MCF 10A (cell line): ENCODE measurements around the gene MAGIX. TPM values are rescaled to one million over a fixed set of nuclear protein-coding genes. Genes with fewer than 3 reads are reported as not detected.

ENCODE experiments used
- BruUV-seq: library from RNA; stranded (reverse); fragments of 400-500 nt; replicated peaks from 2 replicates; lab custom pipeline; 2021; lab: Mats Ljungman, UMichigan
- CTCF ChIA-PET: fragments of 300-600 bp; sonication (Branson Sonifier 250); formaldehyde crosslinking; extraction: SDS; loops from one replicate; lab custom pipeline; 2021; ENCODE audit warnings: antibody characterized with exemption, inconsistent platforms; lab: Yijun Ruan, JAX
- POLR2A ChIA-PET: fragments of 300-600, 350-650 bp; sonication (Branson Sonifier 250); formaldehyde crosslinking; extraction: SDS; loops from one replicate; lab custom pipeline; 2020; ENCODE audit warnings: antibody characterized with exemption, inconsistent platforms; lab: Yijun Ruan, JAX
- DNase-seq: peaks from one replicate; pipeline ENCODE4 v3.0.0-alpha.2; 2018; ENCODE audit not compliant: unreplicated experiment
- H3K27ac Mint-ChIP-seq: one replicate; pipeline ENCODE4 v1.8.0; 2022; ENCODE audit warnings: mild to moderate bottlenecking, low read depth, mixed read lengths; ENCODE audit not compliant: unreplicated experiment
- H3K27me3 Mint-ChIP-seq: one replicate; pipeline ENCODE4 v1.8.0; 2022; ENCODE audit warnings: mixed read lengths; ENCODE audit not compliant: insufficient read depth, unreplicated experiment
- H3K36me3 Mint-ChIP-seq: one replicate; pipeline ENCODE4 v1.8.0; 2022; ENCODE audit warnings: mild to moderate bottlenecking, moderate library complexity, mixed read lengths; ENCODE audit not compliant: insufficient read depth, unreplicated experiment
- H3K4me1 Mint-ChIP-seq: one replicate; pipeline ENCODE4 v1.8.0; 2022; ENCODE audit warnings: mixed read lengths; ENCODE audit not compliant: insufficient read depth, unreplicated experiment
- H3K4me3 Mint-ChIP-seq: one replicate; pipeline ENCODE4 v1.8.0; 2022; ENCODE audit warnings: mild to moderate bottlenecking, moderate library complexity, mixed read lengths; ENCODE audit not compliant: unreplicated experiment
- H3K9me3 Mint-ChIP-seq: one replicate; pipeline ENCODE4 v1.8.0; 2022; ENCODE audit warnings: mixed read lengths; ENCODE audit not compliant: unreplicated experiment
- CTCF ChIP-seq: fragments of 200-600 bp; IDR thresholded peaks from one replicate; pipeline ENCODE4 v1.8.0; 2022; ENCODE audit warnings: antibody characterized with exemption, mild to moderate bottlenecking; ENCODE audit not compliant: unreplicated experiment
- intact Hi-C: fragments of 100-400 bp; cut with micrococcal nuclease; formaldehyde crosslinking; loops from 2 replicates; pipeline ENCODE4 v1.14.1; 2022
- total RNA-seq: library from RNA; stranded (reverse); gene quantifications from 2 replicates; pipeline ENCODE4 v1.2.3, GENCODE V29; 2022

The MAGIX gene
- total RNA-seq, 1 experiment from 2014 or later: 0.84 TPM

- Mint-ChIP-seq H3K36me3 (peaks cover 5% of the 10 kb centered on the region), H3K27ac (no peak overlapping the region), H3K9me3 (no peaks in the 10 kb centered on the region), H3K4me1 (peaks cover 7% of the 10 kb centered on the region), H3K27me3 (no peaks in the 10 kb centered on the region), H3K4me3 (no peak overlapping the region)
- ChIA-PET CTCF (no interaction called here), POLR2A (no interaction called here)
- intact Hi-C loops: no loop called here
- DNase-seq: no peak
- BruUV-seq: no TSS peak
- TF ChIP-seq CTCF: no peak
These were observed 1.6 kb upstream of the MAGIX start for GRCh38 chrX:49160908-49161307.

GRCh38 chrX:49161632-49162031, 926 bp upstream of the MAGIX start:
- Mint-ChIP-seq H3K9me3 (no peaks in the 10 kb centered on the region), H3K4me3 (no peak overlapping the region), H3K27me3 (no peaks in the 10 kb centered on the region), H3K27ac (no peak overlapping the region), H3K36me3 (no peaks in the 10 kb centered on the region), H3K4me1 (peaks cover 7% of the 10 kb centered on the region)
- DNase-seq: no peak
- TF ChIP-seq CTCF: no peak
- POLR2A ChIA-PET: no interaction called here
- no TSS peak for BruUV-seq
- CTCF ChIA-PET: no interaction called here
- intact Hi-C loops: no loop called here

- Mint-ChIP-seq H3K4me3 (peak overlapping the region; percentile 68), H3K36me3 (no peaks in the 10 kb centered on the region), H3K27ac (peak overlapping the region; percentile 61), H3K4me1 (peaks cover 13% of the 10 kb centered on the region), H3K9me3 (no peaks in the 10 kb centered on the region), H3K27me3 (no peaks in the 10 kb centered on the region)
- intact Hi-C loops: no loop called here
- ChIA-PET POLR2A (interaction anchor here (0.6 to 1.0 kb wide), 4 partner anchors 27 to 206 kb away, joined by 3 to 5 read pairs (median 4); partner anchors contain the start of gene WDR45), CTCF (interaction anchor here (0.5 to 0.8 kb wide), 4 partner anchors 8 to 115 kb away, joined by 3 to 4 read pairs (median 3); no protein-coding TSS in a partner anchor)
- peak; percentile 53 for TF ChIP-seq CTCF
- BruUV-seq: no TSS peak
- DNase-seq: peak; percentile 90
These were observed 1.2 kb downstream of the MAGIX start for GRCh38 chrX:49163555-49164419.

GRCh38 chrX:49164589-49165360, 2.2 kb downstream of the MAGIX start:
- intact Hi-C loops: no loop called here
- CTCF ChIA-PET: interaction anchor here (0.6 to 0.8 kb wide), 5 partner anchors 9 to 102 kb away, joined by 3 to 5 read pairs (median 3); no protein-coding TSS in a partner anchor
- BruUV-seq: no TSS peak
- no peak for DNase-seq
- Mint-ChIP-seq H3K9me3 (no peaks in the 10 kb centered on the region), H3K27me3 (no peaks in the 10 kb centered on the region), H3K27ac (no peak overlapping the region), H3K4me3 (peak overlapping the region; percentile 91), H3K36me3 (no peaks in the 10 kb centered on the region), H3K4me1 (peaks cover 13% of the 10 kb centered on the region)
- POLR2A ChIA-PET: interaction anchor here (0.7 to 4.1 kb wide), 3 partner anchors 10 to 627 kb away, joined by 3 to 31 read pairs (median 3); no protein-coding TSS in a partner anchor
- TF ChIP-seq CTCF: no peak
